HG03442 (cell line): Measurements from ENCODE around the gene DMBT1.

Experiments used
- ATAC-seq: cut with Tn5 transposase; IDR thresholded peaks from one replicate; pipeline ENCODE4 v1.9.1; 2021; ENCODE audit warnings: mild to moderate bottlenecking, moderate library complexity; ENCODE audit not compliant: unreplicated experiment

The DMBT1 gene

DNA sequence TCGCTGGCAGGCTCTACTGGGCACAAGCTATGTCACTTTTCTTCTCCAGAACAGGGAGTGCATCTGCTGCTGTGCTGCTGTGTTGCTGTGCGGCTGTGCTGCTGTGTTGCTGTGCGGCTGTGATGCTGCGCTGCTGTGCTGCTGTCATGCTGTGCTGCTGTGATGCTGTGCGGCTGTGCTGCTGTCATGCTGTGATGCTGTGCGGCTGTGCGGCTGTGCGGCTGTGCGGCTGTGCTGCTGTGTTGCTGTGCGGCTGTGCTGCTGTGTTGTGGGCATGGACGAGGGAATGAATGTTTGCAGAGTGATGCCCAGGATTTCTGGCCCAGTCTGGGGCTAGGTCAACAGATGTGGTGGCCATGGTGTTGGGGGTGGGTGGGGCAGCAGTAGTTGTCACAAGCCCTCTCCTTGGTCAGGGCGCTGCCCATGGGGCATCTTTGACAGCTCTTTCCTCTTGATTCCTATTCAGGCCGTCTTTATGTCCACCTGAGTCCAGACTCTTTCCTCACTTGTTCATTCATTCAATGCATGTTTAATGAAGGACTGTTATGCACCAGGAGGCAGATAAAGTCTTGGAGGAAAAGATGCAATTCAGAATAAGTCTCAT, 83.5 kb downstream of the DMBT1 start:
- no peak for ATAC-seq

DNA sequence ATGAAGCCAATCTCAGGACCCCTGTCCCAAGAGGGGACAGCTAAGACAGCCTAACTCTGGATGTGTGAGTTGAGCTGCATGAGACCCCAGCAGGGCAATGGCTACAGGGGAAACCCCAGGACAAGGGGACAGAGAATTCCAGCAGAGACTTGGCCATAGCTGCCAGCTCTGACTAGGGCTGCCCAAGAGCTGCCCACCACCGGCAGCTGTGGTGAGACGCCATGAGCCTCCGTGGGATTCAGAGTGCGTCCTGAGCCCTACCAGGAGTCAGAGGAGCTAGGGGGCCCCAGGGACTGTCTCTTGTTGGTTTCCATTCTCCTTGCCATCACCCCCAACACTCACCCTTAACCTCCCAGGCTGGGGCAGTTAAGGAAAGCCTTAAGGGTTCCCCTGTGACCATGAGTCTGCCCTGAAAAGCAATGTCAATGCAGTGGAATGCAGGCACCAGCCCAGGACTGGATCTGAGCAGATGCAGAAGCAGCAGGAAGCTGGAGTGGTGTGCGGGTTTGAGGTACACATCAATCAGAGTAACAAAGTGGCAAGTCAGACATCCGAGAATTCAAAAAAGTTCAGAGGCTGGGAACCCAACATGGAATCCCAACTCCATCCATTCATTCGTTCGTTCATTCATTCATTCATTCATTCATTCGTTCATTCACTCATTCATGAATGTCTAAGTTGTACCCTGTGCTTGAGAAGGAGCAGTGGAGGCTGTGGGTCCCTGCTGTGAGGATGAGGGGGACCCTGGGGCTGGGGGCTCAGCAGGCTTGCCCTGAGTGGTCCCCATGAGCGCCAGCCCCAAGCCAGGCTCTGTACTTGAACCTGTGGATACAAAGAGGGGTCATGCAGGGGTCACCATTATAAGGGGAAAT, 86.2 kb downstream of the DMBT1 start:
- ATAC-seq, result no peak

DNA sequence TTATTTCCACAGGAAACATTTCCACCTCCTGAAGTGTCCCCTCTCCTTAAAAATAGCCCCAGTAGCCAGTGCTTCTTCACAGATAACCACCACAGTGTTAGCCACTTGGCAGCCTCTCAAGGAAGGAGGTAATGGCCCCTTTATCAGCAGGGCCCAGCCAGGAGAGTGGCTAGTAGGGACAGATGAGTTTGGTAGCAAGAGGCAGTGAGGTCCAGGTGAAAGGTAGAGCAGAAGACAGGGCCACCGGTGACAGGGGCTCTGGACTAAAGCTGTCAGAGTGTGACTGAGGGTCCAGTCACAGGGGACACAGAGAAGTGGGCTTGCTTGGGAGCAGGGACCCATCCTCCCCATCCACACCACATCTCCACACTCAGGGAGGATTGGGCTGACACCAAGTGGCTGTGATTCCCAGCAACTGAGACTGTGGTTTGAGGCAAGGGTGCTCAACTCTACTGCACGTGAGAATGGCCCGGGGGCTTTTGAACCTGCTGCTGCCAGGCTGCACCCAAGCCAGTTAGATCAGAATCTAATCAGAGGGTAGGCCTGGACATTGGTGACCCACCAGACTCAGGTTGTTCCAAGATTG, 86.9 kb downstream of the DMBT1 start:
- no peak for ATAC-seq

DNA sequence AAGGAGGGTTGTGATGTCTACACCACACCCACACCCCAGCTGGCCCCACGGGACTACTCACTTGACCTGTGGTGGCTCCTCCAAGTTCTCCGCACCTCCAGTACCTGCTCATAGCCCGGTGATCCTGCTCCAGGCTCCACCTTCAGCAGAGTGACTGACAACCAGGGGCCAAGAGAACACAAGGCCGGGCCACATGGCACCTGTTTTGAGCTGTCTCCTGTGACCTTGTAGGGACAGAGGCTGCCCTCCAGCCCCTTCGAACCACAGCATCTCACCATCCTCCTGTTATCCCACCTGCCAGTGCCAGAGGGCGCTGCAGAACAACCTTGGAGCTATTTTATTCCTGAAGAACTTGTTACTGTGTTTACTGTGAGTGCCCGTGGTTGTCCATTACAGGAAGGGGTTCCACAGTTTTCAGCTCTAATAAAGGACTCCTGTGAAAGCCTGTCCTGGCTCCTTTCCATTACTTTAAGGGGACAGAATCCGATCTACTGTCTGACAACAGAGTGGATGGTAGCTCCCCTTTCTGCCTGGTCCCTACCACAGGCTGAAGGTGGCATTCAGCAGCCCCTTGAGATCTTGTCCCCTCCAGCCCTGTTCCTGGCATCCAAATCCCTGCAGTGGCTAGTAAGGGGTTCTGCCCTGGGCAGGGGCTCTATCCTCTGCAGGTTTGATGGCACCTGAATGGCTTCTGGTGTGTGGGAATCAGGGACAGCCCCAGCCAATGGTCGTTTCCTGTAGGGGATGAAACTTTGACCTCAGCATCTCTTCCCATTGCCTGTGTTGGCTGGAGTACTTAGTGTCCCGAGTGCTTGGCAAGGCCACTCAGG, 88.3 kb downstream of the DMBT1 start:
- ATAC-seq, result no peak

DNA sequence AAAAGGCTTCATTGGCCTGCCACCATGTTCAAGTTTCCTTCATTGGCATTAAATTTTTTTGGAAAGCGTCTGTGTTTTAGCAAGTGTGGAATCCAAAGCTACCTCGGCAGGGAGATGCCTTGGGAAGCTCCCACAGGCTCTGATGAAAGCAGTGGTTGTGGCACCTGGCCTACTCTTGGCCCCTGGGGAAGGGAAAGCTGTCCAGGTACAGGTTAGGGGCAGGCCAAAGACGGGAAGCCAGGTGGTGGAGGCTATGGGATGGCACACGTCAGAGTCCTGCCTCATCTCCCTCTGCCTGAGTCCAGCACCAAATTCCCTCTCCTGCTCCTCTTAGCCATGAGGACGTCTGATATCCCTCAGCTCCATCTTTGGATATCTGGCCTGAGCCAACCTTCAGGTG, 89.3 kb downstream of the DMBT1 start:
- no peak for ATAC-seq

DNA sequence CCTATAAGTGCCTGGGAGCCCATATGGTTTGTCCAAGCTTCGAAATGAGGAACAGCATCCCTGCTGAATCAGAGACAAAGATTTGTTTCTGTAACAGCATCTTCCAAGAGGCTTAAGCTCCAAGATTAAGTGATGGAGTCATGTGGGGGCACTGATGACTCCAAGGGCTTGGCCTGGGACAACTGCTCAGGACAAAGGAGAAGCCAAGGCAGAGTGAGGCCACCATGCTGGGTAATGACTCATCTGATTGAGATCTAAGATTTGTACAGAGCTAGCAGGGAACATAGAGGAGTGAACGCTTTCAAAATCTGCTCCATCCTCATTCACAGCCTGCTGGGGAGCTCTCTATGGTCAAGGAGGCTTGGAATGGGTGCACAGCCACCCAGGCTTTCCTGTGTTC, 89.8 kb downstream of the DMBT1 start:
- no peak for ATAC-seq

DNA sequence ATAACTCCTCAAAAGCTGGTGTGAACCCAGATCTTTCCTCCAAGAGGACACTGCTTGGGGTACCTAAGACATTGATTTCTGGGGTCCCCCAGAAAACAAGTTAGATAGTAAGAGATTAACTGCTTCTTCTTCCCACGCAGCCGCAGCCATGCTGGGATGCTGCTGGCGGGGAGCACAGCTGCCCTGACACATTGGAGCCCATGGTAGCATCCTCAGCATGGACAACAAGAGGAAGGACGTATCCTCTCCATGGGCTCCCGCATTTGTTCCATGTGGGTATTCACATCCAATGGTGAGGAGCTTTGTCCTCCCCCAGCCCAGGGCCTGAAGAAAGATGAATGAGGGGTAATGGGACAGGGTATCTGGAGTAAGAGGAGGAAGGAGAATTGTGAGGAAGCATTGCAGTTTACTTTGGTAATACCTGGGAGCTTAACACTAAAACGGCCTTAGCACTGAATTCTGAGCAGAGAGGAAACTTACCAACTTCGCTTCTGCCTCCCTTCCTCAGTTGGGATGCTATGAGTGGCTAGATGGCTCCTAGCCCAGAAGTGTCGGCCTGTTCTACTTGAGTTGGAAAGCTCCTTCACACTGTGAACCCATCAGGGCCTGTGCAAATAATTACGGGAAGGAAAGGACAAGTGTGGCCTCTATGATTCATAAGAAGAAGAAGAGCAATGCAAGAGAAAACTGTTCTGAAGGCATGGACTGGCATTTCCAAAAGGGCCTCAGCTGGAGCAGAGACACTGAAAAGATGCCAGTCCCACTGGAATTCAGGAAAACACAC, 95.2 kb downstream of the DMBT1 start:
- no peak for ATAC-seq

DNA sequence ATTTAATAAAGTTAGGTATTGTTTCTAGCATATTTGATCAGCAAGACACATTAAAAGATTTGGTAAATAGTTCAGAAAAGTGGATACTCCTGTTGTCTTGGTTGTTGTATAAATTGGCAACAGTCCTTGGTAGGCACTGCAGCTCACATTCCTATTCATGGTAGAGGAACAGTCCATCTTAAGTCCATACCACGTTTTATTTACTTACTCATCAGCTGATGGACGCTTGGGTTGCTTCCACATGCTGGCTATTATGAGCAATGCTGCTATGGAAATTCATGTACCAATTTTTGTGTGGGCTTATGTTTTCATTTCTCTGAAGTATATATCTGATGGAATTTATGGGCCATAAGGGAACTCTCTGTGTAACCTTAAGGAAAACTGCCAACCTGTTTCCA, 95.8 kb downstream of the DMBT1 start:
- no peak for ATAC-seq

DNA sequence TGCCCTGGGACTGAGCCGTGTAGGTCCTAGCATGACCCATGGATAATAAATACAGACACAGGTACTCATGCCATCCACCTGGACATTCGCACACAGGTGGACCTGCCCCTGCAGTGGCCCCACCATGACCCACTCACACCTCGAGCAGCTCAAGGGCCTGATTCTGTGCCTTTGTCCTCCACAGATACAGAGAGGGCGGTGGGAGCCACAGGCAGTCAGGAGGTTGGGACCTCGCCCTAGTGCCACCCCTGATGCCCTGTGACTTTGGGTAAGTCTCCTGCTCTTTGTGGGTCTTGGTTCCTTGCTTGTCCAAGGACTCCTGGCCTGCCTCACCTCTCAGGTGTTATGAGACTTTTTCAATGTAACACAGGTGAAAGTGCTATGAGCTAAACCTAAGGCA, 96.2 kb downstream of the DMBT1 start:
- no peak for ATAC-seq

DNA sequence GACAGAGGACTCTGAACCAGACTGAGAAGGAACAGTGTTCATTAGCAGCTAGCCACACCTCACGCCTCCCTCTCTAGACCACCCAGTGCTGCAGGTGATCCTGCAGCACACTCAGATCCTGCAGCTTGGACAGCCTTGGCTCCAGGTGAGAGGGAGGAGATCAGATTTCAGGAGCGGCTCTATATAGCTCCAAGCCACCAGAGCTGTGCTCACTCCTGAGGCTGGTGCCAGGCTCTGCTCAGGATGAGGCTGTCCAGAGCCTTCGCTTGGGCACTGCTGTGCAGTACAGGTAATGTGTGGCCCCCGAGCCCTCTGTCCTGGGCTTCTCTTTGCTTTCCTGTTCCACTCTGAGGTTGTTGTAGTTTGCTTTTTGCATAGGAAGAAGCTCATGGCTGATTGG, 96.7 kb downstream of the DMBT1 start:
- ATAC-seq, result no peak

DNA sequence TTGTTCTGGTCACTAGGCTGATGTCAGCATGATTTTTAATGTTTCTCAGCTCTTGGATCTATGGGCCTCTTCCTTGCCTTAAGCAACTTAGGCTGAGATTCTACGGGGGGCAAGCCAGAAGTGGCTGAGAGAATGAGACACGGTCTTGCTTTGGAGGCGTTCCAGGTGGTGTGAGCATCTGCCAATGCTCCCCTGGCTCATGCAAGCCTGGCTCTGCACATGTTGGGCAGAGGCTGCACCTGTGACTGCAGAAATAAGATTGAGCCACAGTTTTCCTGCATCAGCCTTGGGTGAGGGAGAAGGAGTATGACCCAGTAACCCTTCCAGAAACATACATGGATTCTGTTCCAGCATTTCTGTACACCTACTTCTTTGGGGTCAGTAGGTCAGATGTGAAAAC, 97.2 kb downstream of the DMBT1 start:
- ATAC-seq, result no peak

DNA sequence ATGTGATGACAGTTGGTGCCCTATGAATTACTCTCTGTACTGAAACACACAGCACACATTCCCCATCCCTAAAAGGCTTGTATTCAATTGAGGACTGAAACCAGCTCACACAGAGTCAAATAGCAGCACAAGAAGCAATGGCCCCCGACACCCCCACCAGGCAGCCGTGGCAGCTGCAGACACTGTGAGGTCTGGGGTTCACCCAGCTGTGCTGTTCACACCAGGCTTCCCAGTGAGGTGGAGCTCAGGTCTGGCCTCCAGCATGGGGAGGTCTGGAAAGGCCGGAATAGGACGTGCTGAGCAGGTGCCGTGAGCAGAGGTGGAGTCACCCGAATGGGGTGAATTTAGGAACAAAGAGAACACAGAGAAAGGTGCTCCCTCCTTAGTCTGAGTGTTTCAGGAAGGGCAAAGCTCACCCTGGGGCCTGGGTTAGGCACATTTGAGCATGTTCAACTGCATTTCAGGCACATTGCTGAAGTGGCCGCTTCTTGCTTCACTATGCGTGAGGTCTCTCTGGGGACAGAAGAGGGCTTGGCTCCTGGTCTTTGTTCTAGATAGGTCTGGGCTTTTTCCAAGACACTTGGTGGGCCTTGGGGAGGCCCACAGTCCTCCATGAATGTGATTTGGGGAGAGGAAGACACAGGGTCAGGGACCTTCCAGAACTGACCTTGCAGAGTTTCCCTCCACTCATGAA, 97.9 kb downstream of the DMBT1 start:
- ATAC-seq, result no peak

DNA sequence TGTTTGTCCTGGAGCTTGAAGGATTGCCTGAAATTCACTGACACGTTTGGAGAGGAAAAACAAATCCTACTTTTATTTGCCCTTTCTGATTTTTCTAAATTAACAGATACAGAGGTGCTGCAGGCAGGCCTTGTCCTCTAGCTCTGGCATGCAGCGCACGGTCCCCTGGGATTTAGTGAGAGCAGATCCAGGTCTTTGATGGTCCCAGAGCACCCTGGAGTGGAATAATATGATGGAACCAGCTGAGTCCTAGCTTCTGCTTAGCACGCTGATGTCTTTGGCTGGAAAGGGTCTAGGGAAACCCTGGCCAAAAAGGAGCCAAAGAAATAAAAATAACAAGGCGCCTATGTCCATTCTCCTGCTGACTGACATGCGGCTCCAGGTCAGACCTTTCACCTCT, 98.6 kb downstream of the DMBT1 start:
- ATAC-seq, result no peak

DNA sequence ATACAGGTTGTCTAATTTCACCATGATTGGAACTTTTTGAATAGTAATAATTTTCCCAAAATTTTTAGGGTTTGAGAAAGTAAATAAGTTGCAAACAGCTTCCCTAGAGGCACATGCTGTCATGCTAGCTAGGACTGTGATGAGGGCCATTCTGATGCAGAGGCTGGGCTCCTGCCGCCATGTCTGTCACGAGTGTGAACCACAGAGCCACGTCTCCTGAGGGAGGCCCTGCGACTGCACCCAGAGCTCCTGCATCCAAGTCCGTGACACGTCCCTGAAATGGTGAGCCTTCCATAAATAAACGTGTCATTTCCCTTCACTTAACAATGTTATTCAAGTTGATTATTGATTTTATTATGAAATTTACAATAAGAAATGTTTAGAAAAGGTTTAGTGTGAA, 99.1 kb downstream of the DMBT1 start:
- ATAC-seq, result no peak

DNA sequence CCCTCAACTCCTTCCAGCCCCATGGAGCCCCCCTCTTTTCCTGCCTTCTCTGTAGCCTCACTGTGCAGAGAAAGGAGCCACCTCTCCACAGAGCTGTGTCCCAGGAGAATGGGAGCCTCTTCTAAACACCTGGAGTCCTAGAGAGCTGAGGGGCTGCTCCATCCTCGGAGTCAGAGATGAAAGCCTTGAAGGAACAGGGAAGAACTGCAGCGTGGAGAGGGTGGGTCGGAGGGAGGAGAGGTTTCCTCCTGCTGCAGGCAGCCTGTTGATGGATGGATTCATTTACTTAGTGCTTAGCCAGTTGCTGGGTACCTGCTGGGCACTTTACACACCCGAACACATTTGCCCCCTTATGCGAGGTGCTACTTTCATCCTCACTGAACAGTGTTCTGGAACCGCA, 100.1 kb downstream of the DMBT1 start:
- no peak for ATAC-seq

DNA sequence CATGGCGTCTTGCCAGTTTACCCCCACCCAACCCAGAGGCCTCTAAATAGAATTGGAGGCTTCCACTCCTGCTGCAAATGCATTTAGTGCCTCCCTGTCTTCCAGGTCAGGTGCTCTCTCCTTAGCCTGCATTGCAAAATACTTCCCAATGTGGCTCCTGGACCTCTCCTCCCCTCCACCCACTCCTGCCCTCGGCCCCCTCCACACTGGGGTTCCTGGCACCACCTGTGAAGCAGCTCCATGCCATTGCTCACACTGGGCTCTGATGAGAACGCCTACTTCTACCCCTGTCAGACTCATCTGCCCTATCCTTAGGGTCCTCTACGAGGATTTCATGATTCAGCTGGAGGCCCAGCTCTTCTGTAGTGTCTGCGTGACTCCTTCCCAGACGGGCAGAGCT, 101.7 kb downstream of the DMBT1 start:
- ATAC-seq, result no peak

DNA sequence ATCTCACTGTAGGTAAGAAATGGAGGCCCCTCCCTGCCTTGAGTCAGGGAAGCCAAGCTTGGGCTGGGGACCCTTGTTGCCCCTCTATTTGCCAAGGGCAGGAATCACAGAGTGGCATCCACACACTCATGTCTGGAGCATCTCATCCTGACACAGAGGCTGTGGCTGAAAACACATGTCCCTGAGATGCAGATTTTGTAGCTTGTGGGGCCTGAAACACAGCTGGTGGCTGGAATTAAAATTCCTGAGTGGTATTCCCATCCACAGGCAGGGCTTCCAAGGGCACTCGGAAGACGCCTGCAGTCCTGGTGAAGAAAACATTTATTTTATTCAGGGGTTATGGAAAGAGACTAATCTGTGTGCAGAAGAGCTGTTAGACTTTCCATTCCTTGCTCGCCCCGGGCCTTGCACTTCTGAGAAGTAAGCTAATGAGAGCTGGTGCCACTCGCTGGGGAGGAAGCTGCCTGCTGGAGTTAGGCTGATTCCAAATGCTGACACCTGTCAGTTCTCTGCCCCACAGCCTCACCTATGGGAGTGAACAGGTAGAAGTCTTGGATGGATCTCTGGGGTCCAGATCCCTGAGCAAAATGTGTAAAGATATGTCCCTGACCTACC, 103.1 kb downstream of the DMBT1 start:
- ATAC-seq, result no peak

DNA sequence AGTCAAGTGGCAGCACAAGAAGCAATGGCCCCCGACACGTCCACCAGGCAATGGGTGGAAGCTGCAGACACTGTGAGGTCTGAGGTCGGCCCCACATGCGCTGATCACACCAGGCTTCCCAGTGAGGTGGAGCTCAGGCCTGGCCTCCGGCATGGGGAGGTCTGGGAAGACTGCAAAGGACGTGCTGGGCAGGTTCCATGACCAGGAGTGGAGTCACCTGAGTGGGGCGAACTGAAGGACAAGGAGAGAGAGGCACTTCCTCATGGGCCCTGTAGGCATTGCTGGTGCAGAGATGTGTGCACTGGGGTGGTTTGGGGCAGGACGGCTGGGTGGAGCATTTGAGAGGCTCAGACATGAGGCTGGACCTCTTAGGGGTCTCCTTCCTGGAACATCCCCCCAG, 103.9 kb downstream of the DMBT1 start:
- no peak for ATAC-seq

DNA sequence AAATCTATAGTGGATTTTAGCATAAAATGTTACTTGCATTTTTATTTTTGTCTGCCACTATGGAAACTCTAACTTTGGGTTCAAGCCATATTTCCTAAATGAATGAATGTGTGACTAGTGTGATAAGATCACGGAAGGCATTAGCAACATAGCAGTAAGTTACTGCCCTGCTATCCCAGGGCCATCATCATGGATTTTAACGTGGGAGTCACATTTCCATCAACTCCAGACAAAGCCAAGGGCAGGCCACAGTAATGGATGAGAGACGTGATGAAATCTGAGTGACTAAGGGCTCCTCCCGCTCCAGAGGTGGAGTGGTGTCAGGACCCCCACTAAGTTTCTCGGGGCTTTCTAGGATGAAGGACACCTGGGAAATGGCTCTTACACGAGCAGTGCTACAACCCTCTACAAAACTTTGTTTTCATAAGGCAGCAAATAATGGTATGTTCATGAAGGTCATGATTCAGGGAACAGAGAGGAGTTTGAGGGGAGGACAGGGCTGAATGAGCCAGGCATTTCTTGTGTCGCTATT, 104.8 kb downstream of the DMBT1 start:
- ATAC-seq, result no peak
